ENCODE measurements around the gene SLC35G2. TPM values are rescaled to one million over a fixed set of nuclear protein-coding genes. Genes with fewer than 3 reads are reported as not detected.

Gene SLC35G2
- total RNA-seq = 11.4 and 16.2 TPM in 2 replicates

GRCh38 chr3:136818769-136819391 lies at the start of gene SLC35G2:
SLC35G2 (plus strand) TSS chr3:136819126; CDS start chr3:136854461, 35,335 bp downstream.

GRCh38 chr3:136861890-136862616 lies 43.1 kb downstream of the SLC35G2 start, which contains the start of gene NCK1:
NCK1 (plus strand) TSS chr3:136862208; CDS start chr3:136928002, 65,794 bp downstream.

Other genes starting within 250 kb of the SLC35G2 start
- 47.0 and 48.6 TPM in 2 replicates for gene STAG1, start 66.7 kb upstream of the SLC35G2 start, total RNA-seq
- gene NCK1, start 43.1 kb downstream of the SLC35G2 start, total RNA-seq = 29.4 and 30.0 TPM in 2 replicates
- 0.31 and 0.53 TPM in 2 replicates for gene IL20RB, start 138.9 kb downstream of the SLC35G2 start, total RNA-seq

Data from aortic smooth muscle cell (primary cell).